ENCODE data around the gene JUP. TPM values are rescaled to one million over a fixed set of nuclear protein-coding genes. Genes with fewer than 3 reads are reported as not detected.

Gene JUP
- total and polyA plus RNA-seq, 2 of the 4 experiments (the other 2 are of a cell fraction) = 12.9 to 27.3 TPM

GRCh38 chr17:41796121-41796895, 9.8 kb upstream of the JUP start:
- Histone ChIP-seq H4K8ac (ENCODE audit: low read depth in 2 of 2, low read length in 2 of 2) (no peak overlapping the region), H3K27ac (ENCODE audit: insufficient read depth, low read length) (no peak overlapping the region), H4K20me1 (ENCODE audit: insufficient read depth, low read length) (no peaks in the 10 kb centered on the region), H3K56ac (ENCODE audit: extremely low read depth, insufficient read depth, low read length) (no peak overlapping the region), H2BK5ac (ENCODE audit: low read depth, low read length, poor library complexity, severe bottlenecking) (no peak overlapping the region), H2BK120ac (ENCODE audit: low read depth, low read length) (peak overlapping the region; percentile 42; the same call in 1 of the 2 replicates), H4K5ac (ENCODE audit: low read depth, low read length) (no peak overlapping the region), H3K4me1 (ENCODE audit: control insufficient read depth, insufficient read depth, low read length) (peaks cover 31% of the 10 kb centered on the region), H2AK5ac (ENCODE audit: low read depth, low read length) (no peak overlapping the region), H3K14ac (replicated peaks; ENCODE audit: low read depth, low read length) (no peak overlapping the region), H2BK20ac (ENCODE audit: low read depth, low read length) (no peak overlapping the region), H2BK15ac (ENCODE audit: low read depth, low read length) (peak overlapping the region; percentile 53; the same call in 1 of the 3 replicates), H3K9me3 (ENCODE audit: control insufficient read depth, insufficient read depth, low read length) (no peaks in the 10 kb centered on the region), H3K79me1 (ENCODE audit: low read depth in 1 of 2, low read length in 2 of 2) (no peaks in the 10 kb centered on the region; a peak in 1 of 4 replicates), H2AFZ (replicated peaks; ENCODE audit: low read length, poor library complexity) (no peak overlapping the region), H3K4ac (ENCODE audit: low read depth, low read length) (no peak overlapping the region), H4K91ac (ENCODE audit: insufficient read depth, low read depth, low read length) (no peak overlapping the region), H3K23ac (ENCODE audit: low read depth, low read length) (no peak overlapping the region), H3K36me3 (ENCODE audit: control insufficient read depth, insufficient read depth, low read length) (no peaks in the 10 kb centered on the region), H3K9me1 (ENCODE audit: insufficient read depth, low read length) (peaks cover 13% of the 10 kb centered on the region), H3K4me3 (ENCODE audit: insufficient read depth, low read depth, low read length) (no peak overlapping the region), H2AK9ac (replicated peaks; ENCODE audit: low read depth, low read length, poor library complexity) (no peak overlapping the region), H3K4me2 (ENCODE audit: low read depth, low read length) (no peak overlapping the region), H3K18ac (ENCODE audit: low read depth, low read length) (no peak overlapping the region), H3K9ac (ENCODE audit: low read depth, low read length) (no peak overlapping the region), H3K27me3 (ENCODE audit: control insufficient read depth, insufficient read depth, low read length) (no peaks in the 10 kb centered on the region)
- ChIA-PET CTCF (interaction anchor here (0.8 kb wide), 1 partner anchor 10 kb away, joined by 3 read pairs; the partner anchor contains the start of gene JUP), POLR2A (ENCODE audit: unreplicated experiment) (no interaction called here)
- intact Hi-C loops (cut with micrococcal nuclease) (no loop called here), in situ Hi-C loops (cut with MboI; ENCODE audit: low sequenced_read_pairs) (no loop called here), dilution Hi-C loops (cut with HindIII; ENCODE audit: low sequenced_read_pairs, unreplicated experiment) (no loop called here)
- no TSS peak for BruUV-seq (replicated peaks)
- no peak for TF ChIP-seq MAFK (IDR thresholded peaks at IDR 0.05; ENCODE audit: low read depth, low read length)
- TF ChIP-seq CHD1 (IDR thresholded peaks at IDR 0.05; ENCODE audit: low read depth, low read length) = no peak
- no peak for TF ChIP-seq MXI1 (IDR thresholded peaks at IDR 0.05; ENCODE audit: borderline replicate concordance, low read depth, low read length)
- TF ChIP-seq ELK1 (IDR thresholded peaks at IDR 0.05; ENCODE audit: borderline replicate concordance, low read depth, low read length) = no peak
- no peak for TF ChIP-seq RFX5 (IDR thresholded peaks at IDR 0.05; ENCODE audit: low read depth, low read length)
- no peak for TF ChIP-seq CEBPB (IDR thresholded peaks at IDR 0.05; ENCODE audit: low read depth, low read length)
- TF ChIP-seq NFE2L2 (IDR thresholded peaks at IDR 0.05; ENCODE audit: low read depth, low read length) = no peak
- no peak for TF ChIP-seq FOS (IDR thresholded peaks at IDR 0.05; ENCODE audit: low read depth, low read length)
- TF ChIP-seq RCOR1 (IDR thresholded peaks at IDR 0.05; ENCODE audit: insufficient replicate concordance, low read length) = no peak
- no peak for TF ChIP-seq CTCF (conservative IDR thresholded peaks at IDR 0.05; ENCODE audit: low read depth, low read length)
- TF ChIP-seq BHLHE40 (IDR thresholded peaks at IDR 0.05; ENCODE audit: low read depth, low read length) = no peak
- TF ChIP-seq POLR2A (IDR thresholded peaks at IDR 0.05; ENCODE audit: low read depth, low read length) = no peak
- no peak for TF ChIP-seq USF2 (IDR thresholded peaks at IDR 0.05; ENCODE audit: low read depth, low read length)
- no peak for TF ChIP-seq SMC3 (IDR thresholded peaks at IDR 0.05; ENCODE audit: low read depth, low read length)
- no peak for DNase-seq
- WGBS, 2 experiments (ENCODE audit: extremely low coverage in 2 of 2, insufficient read length in 1 of 2) = 82% methylated on average over 5 of the region's 10 CpGs; no CpG with 5 or more reads in 1 of the 2 experiments
- no peak for ATAC-seq (ENCODE audit: low read depth)
